Osteoblast (primary cell): ENCODE data around the gene SLC22A3. TPM values are rescaled to one million over a fixed set of nuclear protein-coding genes. Genes with fewer than 3 reads are reported as not detected.
"Not testable (repeated sequence)": the region's sequence is repeated elsewhere in the genome, so short reads cannot be mapped to it uniquely, and the experiment has no call there.

ENCODE experiments used
- DNase-seq: peaks from one replicate; pipeline ENCODE4 v3.0.0; 2011; ENCODE audit warnings: low spot score, mixed read lengths; ENCODE audit not compliant: insufficient read length; ENCODE audit errors: missing footprints
- H2AFZ ChIP-seq: 2 replicates; pipeline ENCODE4 v1.6.0; 2011; ENCODE audit warnings: mild to moderate bottlenecking, low read length
- H3K27ac ChIP-seq: 2 replicates; pipeline ENCODE4 v1.5.1; 2011; ENCODE audit warnings: mild to moderate bottlenecking, low read depth, low read length, moderate library complexity
- H3K27me3 ChIP-seq: 2 replicates; pipeline ENCODE4 v1.6.0; 2012; ENCODE audit warnings: mild to moderate bottlenecking, control low read depth, inconsistent platforms, low read length, moderate library complexity; ENCODE audit not compliant: insufficient read depth
- H3K36me3 ChIP-seq: 2 replicates; pipeline ENCODE4 v1.5.1; 2011; ENCODE audit warnings: mild to moderate bottlenecking, low read length, control low read depth, moderate library complexity; ENCODE audit not compliant: insufficient read depth
- H3K4me1 ChIP-seq: 2 replicates; pipeline ENCODE4 v1.5.1; 2011; ENCODE audit warnings: mild to moderate bottlenecking, low read length, control low read depth, moderate library complexity; ENCODE audit not compliant: insufficient read depth
- H3K4me2 ChIP-seq: 2 replicates; pipeline ENCODE4 v1.6.0; 2011; ENCODE audit warnings: mild to moderate bottlenecking, low read length; ENCODE audit not compliant: insufficient read depth
- H3K4me3 ChIP-seq: fragments of 200-600 bp; sonication (generic); 3 replicates; pipeline ENCODE4 v1.5.1; 2012; ENCODE audit warnings: mild to moderate bottlenecking, low read length, inconsistent platforms; ENCODE audit not compliant: insufficient read depth
- H3K79me2 ChIP-seq: 2 replicates; pipeline ENCODE4 v1.6.0; 2012; ENCODE audit warnings: mild to moderate bottlenecking, low read length, control low read depth, inconsistent platforms; ENCODE audit not compliant: insufficient read depth
- H3K9me3 ChIP-seq: 2 replicates; pipeline ENCODE4 v1.5.1; 2011; ENCODE audit warnings: low read depth, low read length, control low read depth
- H4K20me1 ChIP-seq: 2 replicates; pipeline ENCODE4 v1.6.0; 2012; ENCODE audit warnings: mild to moderate bottlenecking, low read length, control low read depth; ENCODE audit not compliant: insufficient read depth
- total RNA-seq: library from RNA; depleted of rRNA; stranded (reverse); fragments of >200 nt; gene quantifications from 2 replicates; pipeline ENCODE4 v1.2.3, GENCODE V29; 2012
- TF ChIP-seq, protein P1 (sequence below): IDR thresholded peaks from 2 replicates; pipeline ENCODE4 v1.5.1; 2011; ENCODE audit warnings: mild to moderate bottlenecking, low read depth, low read length, moderate library complexity; ENCODE audit errors: extremely low read depth

Gene SLC22A3
- total RNA-seq, 1 donor = 22.1 TPM

- Histone ChIP-seq H3K27ac (no peak overlapping the region), H3K4me2 (no peak overlapping the region), H3K9me3 (no peaks in the 10 kb centered on the region), H3K79me2 (no peaks in the 10 kb centered on the region), H2AFZ (no peak overlapping the region), H3K36me3 (no peaks in the 10 kb centered on the region), H4K20me1 (no peaks in the 10 kb centered on the region), H3K4me1 (no peaks in the 10 kb centered on the region), H3K27me3 (no peaks in the 10 kb centered on the region), H3K4me3 (no peak overlapping the region)
- no peak for DNase-seq
- TF ChIP-seq, protein P1, sequence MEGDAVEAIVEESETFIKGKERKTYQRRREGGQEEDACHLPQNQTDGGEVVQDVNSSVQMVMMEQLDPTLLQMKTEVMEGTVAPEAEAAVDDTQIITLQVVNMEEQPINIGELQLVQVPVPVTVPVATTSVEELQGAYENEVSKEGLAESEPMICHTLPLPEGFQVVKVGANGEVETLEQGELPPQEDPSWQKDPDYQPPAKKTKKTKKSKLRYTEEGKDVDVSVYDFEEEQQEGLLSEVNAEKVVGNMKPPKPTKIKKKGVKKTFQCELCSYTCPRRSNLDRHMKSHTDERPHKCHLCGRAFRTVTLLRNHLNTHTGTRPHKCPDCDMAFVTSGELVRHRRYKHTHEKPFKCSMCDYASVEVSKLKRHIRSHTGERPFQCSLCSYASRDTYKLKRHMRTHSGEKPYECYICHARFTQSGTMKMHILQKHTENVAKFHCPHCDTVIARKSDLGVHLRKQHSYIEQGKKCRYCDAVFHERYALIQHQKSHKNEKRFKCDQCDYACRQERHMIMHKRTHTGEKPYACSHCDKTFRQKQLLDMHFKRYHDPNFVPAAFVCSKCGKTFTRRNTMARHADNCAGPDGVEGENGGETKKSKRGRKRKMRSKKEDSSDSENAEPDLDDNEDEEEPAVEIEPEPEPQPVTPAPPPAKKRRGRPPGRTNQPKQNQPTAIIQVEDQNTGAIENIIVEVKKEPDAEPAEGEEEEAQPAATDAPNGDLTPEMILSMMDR = no peak
Measured at GRCh38 chr6:160442151-160442550, 94.0 kb downstream of the SLC22A3 start.

DNA sequence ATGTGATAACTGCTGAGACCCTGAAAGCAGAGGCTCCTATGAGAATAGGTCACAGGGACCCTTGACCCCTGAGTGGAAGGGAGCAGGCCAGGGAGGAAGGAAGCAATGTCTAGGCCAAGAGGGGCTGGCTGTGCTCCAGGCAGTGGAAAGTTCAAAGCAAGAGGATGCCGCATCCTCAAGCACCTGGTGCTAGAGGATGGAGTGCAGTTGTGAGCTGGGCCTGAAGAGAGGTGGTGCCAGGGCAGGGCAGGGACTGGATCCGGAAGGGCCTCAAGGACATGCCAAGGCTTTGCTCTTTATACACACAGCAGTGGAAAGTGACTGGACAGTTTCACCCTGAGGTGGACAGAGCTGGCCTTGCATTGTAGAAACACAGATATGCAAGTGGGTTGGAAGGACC lies 97.0 kb downstream of the SLC22A3 start:
- TF ChIP-seq, protein P1 = no peak
- H3K4me2 ChIP-seq = no peak overlapping the region
- no peak overlapping the region for H3K4me3 ChIP-seq
- no peak overlapping the region for H3K27ac ChIP-seq
- H3K36me3 ChIP-seq = no peaks in the 10 kb centered on the region
- H3K9me3 ChIP-seq = no peaks in the 10 kb centered on the region
- H3K27me3 ChIP-seq = no peaks in the 10 kb centered on the region
- no peaks in the 10 kb centered on the region for H4K20me1 ChIP-seq
- DNase-seq = no peak
- H2AFZ ChIP-seq = no peak overlapping the region
- H3K79me2 ChIP-seq = no peaks in the 10 kb centered on the region
- no peaks in the 10 kb centered on the region for H3K4me1 ChIP-seq

DNA sequence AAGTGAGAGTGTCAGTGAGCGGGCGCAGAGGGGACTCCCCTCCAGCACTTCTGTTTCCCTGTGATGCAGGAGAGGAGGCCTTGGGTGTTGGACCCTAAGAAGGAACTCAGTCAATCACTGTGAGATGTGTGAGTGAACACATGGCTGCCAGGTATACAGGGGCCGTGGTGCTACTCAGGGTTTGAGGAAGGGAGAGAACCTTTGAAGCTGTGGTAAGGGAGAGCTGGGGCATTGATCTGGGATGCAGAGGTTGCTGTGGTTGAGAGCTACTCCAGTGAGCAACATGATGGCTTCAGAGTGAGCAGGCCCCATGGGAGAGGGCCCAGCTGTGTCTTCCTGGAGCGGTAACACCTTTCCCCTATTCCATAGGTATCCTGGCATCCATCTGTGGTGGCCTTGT lies 99.2 kb downstream of the SLC22A3 start:
- TF ChIP-seq, protein P1 = no peak
- no peak for DNase-seq

GRCh38 chr6:160449787-160450186 lies 101.6 kb downstream of the SLC22A3 start:
- H2AFZ ChIP-seq, H3K9me3 ChIP-seq, H3K4me1 ChIP-seq, DNase-seq, H3K36me3 ChIP-seq, H3K4me2 ChIP-seq, H3K27ac ChIP-seq, H3K27me3 ChIP-seq, H3K4me3 ChIP-seq, H3K79me2 ChIP-seq, H4K20me1 ChIP-seq: not testable (repeated sequence)

More for the DNA sequence above, 99.2 kb downstream of the SLC22A3 start:
- Histone ChIP-seq H3K4me1 (no peaks in the 10 kb centered on the region), H2AFZ (no peak overlapping the region), H3K79me2 (no peaks in the 10 kb centered on the region), H3K27ac (no peak overlapping the region), H3K9me3 (no peaks in the 10 kb centered on the region), H4K20me1 (no peaks in the 10 kb centered on the region), H3K36me3 (no peaks in the 10 kb centered on the region), H3K27me3 (no peaks in the 10 kb centered on the region), H3K4me2 (no peak overlapping the region), H3K4me3 (no peak overlapping the region)
